ENCODE results near the gene KIF17.

DNA sequence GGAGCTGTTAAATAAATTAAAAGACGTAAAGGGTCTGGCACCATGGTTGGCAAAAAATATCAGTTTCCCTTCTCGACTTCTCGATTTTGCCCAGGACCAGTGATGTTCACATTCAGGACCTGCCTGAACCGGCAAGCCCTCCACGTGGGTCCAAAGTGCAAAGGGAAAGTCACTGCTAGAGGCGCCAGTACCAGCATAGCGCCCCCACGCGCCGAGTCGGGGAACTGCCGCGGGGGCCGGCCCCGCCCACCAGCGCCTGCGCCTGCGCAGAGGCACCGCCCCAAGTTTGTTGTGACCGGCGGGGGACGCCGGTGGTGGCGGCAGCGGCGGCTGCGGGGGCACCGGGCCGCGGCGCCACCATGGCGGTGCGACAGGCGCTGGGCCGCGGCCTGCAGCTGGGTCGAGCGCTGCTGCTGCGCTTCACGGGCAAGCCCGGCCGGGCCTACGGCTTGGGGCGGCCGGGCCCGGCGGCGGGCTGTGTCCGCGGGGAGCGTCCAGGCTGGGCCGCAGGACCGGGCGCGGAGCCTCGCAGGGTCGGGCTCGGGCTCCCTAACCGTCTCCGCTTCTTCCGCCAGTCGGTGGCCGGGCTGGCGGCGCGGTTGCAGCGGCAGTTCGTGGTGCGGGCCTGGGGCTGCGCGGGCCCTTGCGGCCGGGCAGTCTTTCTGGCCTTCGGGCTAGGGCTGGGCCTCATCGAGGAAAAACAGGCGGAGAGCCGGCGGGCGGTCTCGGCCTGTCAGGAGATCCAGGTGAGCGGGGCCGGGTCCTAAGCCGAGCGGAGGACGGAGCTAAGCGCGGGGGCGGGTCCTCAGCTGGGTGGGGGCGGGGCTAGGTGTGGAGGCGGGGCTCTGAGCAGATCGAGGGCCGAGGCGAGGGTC is 84.4 kb downstream of the KIF17 start, which contains the start of gene PINK1:
- TF ChIP-seq EZH2 (IDR thresholded peaks at IDR 0.05) (no peak), POLR2AphosphoS5 (IDR thresholded peaks at IDR 0.05; ENCODE audit: borderline replicate concordance, low read depth, low read length) (no peak), FOXP2 (optimal IDR thresholded peaks at IDR 0.05; ENCODE audit: control extremely low read depth, extremely low read length, insufficient read depth) (no peak)

All from SK-N-MC (cell line).